T-helper 22 cell (primary cell): ENCODE results near the gene VRK1.

Experiments used
- DNase-seq: peaks from one replicate; pipeline ENCODE4 v3.0.0-alpha.2; 2020; ENCODE audit warnings: low read depth

Gene VRK1

DNA sequence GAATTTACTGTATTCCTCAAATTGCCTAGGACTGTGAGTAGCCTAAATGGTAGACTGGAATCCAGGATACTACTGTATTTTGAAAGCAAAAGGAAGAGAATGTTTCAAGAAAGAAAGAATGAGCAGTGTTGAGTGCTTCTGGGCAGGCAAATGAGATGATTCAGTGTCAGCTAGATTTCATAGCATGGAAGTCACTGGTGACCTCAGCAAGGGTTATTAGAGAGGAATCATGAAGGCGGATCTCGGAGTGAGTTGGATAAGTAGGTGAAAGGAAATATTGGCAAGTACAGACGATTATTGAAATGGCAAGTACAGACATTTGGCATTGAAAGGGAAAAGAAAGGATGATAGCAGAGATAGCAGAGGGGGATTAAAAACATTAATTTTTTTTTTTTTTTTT, 27.1 kb downstream of the VRK1 start:
- no peak for DNase-seq

DNA sequence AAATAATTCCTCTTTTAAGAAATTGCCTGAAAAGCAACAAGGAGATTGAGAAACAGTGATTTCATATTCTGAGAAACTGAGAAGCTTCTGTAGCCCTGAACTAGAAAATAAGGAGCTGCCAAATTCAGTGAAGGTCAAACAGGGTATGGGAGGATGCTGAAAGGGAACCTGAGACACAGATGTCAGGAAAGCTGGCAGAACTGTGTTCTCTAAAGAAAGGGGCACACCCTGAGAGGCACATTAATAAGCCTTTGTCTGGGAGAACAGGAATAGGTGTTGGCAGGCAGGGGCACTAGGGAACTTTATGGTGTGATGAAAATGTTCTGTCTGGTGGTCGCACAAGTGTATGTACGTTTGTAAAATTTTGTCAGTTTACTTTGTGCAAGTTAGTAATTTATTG, 29.6 kb downstream of the VRK1 start:
- no peak for DNase-seq

DNA sequence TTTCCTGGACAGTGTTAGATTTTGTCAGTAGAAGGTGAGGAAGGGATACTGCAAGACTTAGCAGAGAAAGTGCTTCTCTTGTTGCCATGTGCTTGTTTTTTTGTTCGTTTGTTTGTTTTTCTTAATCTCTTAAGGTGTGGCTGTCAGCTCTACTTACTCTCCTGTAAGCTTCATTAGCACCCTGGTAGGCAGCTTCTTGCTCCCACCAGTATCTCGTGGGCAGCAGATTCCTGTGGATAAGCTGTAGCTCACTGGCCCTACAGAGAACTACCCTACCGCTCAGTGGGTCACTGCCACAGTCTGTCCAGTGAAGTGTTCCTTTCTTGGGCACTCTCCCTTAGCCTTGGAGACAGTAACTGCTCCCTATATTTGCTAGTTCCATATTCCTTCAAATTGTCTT, 30.1 kb downstream of the VRK1 start:
- DNase-seq = no peak

DNA sequence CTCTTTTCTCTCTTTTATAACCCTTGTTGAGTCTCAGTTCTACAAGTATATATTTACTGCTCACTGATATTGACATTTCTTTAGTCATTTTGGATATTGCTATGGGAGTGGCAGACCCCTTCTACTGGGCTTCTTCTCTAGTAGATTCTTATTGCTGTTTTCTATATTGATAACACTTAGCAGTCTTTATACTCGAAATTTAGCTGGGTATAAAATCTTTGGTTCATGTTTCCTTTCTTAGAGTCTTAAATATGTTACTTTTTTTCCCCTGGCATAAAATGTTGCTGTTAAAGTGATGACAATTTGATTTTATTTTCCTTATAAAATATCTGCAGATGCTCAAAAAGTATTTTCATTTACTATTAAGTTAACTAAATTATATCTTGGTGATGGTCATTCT, 32.6 kb downstream of the VRK1 start:
- DNase-seq = no peak

DNA sequence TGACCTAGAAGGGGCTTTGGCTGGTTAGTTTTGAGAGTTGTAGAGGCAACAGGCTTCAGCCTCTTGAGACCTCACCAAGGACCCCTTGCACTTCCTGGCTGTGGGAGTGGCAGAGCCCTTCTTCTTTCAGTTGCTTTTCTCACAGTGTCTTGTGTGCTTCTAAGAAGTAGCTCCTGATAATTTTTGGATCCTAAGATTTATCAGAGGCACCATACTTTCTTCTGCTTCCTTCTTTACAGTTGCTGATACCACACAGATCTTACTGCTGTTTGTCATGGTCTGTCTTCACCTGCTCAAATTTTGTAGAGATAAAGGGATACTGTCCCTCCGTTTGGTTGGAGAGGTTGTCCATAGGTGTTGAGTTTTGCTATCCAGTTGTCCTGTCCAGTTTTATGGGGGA, 33.8 kb downstream of the VRK1 start:
- no peak for DNase-seq

DNA sequence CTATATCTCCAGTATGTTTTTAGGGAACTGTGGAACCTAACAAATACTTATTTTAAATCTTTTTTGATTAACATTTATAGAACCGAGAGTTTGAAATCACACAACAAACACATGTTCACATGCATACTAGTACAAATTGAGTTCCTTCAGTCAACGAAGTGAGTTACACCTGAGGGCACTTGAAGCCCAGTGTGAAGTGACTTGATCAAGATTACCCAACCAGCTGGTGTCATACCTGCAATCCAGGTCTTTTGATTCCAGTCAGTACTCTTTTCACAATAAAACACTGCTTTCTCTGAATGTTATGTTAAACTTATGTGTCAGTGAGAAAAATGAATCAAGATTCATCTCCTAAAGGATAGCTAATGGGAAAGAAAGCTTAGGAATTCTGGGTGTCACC, 35.2 kb downstream of the VRK1 start:
- no peak for DNase-seq

DNA sequence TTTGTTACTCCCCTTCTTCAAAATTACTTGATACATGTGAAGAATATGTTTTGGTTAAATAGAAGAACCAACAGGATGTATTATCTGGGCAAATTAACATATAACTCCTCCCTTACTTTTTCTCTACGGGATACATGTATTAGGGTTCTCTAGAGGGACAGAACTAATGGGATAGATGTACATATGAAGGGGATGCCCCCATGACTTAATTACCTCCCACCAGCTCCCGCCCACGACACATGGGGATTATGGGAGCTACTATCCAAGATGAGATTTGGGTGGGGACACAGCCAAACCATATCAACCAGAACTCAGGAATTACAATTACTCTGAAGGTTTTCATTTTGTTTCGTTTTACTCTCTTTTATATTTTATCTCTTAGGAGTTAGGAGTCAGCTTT, 41.3 kb downstream of the VRK1 start:
- DNase-seq = no peak

DNA sequence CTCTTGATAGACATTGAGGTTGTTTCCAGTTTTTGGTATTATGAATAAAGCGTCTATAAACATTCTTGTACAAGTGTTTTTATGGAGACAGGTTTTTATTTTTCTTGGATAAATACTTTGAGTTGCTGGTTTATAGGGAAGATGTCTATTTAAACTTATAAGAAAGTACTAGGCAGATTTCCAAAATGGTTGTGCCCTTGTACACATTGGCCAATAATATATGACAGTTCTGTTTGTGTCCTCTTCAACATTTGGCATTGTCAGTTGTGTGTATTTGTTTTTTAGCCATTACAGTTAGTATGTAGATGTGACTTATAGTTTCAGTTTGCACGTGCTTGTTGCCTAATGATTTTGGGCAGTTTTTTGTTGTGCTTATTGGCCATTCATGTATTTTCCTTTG, 42.1 kb downstream of the VRK1 start:
- no peak for DNase-seq

DNA sequence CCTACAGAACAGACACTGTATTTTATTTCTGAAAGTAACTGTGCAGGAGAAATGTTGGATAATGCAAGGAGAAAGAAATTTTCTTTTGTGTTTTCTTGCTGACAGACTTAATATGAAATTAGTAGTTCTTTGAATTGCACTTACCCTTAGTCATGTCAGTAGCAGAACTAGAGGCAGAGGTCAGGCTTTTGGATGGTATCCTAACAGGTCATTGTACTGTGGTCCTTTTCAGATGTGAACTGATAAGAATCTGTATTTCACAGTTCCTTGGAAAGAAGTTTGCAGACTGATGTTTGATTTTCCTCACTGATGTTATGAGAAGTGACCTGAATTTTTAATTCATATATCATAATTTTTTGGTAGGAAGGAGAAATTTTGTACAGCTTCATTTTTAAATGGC, 46.0 kb downstream of the VRK1 start:
- DNase-seq = no peak

DNA sequence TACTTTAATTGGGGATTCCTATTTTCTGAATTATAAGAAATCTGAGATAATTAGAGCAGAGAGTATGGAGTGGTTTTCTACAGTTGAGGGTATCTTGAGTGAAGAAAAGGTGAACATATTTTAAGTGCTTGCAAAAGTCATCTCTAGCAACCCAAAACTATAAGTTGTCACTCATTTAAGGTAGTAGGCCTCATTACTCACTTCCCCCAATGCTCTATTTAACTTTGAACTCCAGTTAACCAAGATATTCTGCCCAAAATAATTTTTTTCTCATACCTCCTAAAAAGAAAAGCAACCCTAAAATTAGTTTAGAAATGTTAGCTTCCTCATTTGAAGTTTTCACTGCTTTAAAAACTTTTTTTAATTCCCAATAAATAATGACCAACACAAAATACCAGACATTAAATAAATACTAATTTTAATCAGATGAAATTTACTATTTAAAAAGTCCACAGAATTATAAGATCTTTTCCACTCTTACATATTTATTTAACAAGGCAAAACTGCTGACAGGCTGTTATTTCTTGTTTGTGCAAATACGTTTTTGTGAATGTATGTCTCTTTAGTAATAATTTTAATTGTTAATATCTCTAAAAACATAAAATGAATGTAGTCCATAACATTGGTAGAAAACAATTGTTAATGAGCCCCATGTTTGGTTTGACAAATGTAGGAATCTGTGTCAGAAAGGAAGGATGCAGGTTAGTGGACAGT, 47.8 kb downstream of the VRK1 start:
- no peak for DNase-seq

DNA sequence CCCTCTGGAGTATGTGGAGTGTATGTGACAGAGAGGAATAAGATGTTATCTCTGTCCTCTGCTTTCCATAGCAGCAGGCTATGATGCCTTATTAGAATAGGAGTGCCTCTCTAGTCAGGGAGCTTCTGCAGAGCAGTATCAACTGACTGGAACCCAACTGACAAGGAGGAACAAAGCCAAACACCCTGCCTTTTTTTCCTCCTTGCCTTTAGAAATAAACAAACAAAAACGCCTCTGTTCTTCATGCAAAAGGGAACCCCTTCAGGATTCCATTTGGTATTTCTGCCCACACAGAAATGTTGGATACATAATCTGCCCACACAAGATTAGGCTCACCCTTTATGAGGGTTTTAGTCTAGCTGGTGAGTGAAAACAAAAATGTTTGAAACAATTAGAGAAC, 50.3 kb downstream of the VRK1 start:
- no peak for DNase-seq

DNA sequence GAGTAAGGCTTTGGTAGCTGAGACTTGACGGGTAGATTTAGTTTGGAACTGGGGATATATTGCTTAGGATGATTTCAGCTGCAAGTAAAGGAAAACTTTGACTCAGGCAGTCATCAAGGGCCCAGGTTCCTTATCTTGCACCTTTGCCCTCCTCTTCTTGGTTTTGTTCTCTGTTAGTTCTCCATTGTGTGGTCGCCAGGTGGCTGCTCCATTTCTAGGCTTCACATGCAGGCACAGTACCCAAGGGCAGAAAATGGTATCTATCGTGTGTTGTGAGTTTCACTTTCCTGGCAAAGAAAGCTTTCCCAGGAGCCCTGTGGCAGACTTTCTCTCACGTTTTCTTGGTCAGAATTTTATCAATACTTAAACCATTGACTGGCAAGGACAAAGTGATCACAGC, 50.8 kb downstream of the VRK1 start:
- no peak for DNase-seq

DNA sequence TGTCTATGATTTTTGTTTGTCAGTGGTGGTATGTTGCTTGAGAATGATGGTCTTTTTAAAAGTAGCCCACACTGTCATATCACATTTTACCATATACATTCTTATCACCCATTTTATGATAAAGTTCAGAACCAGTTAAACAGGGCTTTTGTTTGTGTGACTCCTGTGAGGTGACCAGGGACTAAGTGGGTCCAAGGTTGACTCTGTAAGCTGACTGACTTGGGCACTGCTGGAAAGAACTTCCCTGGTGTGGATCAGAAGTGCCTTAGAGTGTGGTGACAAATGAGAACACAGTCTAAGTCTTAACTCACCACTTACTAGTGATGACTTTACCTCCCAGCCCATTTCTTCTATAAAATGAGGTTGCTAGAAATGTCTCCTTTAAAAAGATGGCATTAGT, 52.6 kb downstream of the VRK1 start:
- DNase-seq = no peak

DNA sequence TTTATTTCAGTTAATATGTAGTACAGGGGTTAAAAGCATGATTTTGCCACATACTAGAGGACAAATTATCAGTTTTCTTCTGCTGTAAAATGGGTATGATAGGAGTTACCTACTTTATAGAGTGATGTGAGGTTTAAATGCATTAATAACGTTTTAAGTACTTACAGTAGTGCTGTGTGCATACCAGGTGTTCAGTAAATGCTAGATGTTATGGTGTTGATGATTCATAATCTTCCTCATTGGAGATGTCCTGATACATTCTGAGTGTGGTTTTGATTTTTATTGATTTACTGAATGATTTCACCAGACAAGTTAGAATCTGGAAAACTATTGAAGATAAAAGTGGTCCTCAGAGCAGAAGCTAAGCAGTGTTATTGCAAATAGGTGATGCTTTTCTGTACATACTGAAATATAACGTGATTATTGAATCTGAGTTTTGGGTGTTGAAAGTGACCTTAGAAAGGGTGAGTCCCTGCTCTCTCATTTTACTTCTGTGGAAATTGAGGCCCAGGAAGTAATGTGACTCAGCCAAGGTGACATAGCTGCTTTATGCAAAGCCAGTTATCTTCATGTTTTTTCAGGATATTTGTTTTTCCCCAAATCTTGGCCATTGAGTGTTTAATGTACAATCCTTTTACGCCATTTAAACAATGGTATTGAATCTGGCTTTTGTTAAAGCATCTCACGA, 54.7 kb downstream of the VRK1 start:
- DNase-seq = no peak

DNA sequence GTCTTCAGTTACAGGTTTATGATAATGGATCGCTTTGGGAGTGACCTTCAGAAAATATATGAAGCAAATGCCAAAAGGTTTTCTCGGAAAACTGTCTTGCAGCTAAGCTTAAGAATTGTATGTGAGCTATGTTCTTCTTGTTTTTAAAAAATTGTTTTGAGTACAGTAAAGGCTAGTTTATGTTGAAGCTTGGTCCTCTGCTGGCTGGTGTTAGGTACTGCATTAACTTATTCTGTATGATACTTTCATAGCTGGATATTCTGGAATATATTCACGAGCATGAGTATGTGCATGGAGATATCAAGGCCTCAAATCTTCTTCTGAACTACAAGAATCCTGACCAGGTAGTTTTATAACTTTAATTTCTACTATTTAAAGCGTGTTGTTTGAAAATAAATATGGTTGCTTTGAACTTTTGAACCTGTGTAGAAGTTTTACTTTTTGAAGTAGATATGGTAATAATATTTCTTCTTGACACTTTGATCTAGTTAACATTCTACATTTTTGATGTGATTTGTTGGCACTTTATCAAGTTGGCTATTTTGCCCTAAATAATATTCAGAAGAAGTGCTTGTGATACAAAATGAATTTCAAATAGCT, 55.7 kb downstream of the VRK1 start:
- DNase-seq = no peak

DNA sequence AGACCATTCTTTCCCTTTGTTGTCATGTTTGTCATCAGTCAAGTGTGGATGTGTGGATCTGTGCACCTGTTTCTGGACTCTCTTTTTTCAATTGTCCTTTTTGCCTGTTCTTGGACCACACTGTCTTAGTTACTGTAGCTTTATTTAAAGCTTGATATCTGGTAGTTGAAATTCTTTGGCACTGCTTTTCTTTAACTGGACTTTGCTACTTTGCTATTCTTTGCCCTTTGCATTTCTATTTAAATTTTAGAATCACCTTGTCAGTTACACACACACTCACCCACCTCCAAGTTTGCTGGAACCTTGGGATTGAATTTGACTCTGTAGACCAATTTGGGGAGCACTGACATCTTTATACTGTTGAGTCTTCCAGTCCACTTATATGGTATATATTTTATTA, 61.5 kb downstream of the VRK1 start:
- no peak for DNase-seq

DNA sequence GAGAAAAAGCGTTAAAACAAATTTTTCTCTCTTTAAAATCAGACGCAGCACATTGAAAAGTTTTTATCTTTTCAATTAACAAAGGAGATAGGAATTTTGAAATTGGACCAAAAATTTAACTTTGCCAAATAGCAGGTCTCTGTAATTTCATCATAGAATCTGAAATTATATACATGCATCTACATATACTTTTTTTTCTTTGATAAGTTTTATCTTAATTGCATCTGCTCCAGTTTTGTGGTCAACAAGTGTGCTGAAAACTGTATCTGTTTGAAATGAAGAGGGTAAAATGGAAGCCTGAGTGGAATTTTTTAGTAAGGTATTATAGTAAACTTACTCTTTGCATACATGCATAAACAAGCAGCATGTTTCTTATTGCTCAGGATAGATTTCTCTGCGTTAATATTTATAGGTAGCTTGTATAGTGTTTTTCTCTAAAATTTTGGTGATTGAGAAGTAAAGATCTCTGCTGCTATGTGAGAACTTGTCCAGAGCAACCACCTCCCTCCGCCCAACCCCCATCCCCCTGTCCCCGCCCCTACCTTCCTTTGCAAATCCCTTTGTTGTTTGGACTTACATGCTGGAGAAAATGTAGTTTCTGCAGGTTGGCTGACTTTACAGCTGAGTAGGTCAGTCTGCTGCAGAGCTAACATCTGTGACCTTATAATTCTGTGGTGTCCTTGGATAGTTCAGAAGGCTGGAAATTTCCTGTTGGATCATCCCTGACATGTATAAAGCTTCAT, 64.6 kb downstream of the VRK1 start:
- no peak for DNase-seq

DNA sequence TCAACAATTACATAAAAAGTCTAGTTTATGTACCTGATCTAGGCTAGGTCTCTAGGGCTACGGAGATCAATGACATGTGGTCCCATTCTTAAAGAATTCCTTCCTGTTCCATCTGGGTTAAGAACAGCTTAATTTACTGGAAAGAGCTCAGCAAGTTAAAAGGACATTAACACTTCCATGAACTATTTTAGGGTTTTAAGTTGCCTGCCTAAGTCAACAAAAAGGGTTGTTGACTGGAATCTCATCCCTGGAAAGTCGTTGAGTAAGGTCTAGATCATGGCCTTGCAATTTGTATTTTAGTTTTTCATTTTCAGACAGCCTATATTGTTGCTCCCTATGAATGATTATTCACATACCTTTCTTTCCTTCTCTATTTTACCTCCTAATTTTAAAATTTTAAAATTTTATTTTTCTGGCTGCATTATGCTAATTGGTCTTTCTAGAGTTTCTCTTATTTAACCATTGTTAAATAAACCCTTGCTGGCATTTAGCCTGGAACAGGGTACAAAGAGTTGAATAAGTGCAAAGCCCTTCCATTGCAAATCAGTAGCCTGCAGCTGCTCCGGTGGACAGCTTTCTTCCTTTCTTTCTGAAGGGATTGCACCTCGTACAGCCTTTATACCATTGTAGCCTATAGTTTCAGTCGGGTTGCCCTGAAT, 66.3 kb downstream of the VRK1 start:
- no peak for DNase-seq

DNA sequence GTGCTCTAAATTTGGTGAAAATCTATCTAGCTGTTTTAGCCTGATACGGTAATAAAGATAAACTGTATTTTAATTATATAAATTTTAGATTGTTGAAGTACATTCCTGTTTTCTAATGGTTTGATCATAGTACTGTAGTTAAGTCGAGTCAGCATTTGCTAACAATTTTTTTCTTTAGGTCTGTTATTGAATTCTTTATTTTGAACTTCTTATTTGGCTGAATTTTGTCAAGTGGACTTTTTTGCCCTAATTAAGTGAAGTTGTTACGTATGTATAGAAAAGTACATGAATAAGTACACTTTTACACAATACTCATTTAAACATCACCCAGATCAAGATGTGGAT, 66.8 kb downstream of the VRK1 start:
- no peak for DNase-seq

DNA sequence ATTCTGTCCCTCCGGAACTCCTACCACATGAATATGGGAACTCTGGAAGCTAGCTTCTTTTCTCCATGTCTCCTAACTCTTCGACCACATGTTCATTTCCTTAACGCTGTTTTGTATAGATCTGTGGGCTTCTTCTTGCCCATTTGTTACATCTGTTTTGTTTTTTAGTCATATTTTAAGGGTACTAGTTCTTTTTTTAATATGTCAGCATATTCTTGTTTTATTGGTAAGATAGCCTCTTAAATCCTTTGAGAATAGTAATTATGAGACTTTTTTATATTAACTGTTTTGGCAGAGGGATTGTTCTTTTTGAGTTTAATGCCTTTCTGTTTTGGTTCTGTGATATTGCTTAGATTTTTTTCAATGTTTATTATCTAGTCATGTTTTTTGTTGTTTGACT, 70.5 kb downstream of the VRK1 start:
- DNase-seq = no peak

DNA sequence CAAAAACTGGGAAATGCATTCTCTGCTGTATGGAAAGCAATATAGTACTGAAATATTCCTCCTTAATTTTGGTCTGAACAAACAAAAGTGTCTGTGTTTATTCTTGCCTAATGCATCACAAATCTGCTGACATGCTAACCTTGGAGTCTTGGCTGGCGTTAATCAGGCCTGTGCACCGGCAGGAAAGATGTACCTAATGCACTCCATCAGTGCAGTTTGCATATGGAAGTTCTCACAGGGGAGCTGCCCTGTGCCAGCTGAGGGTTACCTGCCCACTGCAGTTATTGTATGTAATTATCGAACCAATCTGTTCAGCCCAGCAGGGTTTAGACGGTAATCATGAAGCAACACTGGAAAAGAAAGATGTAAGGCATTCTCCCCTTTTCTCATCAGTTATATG, 76.9 kb downstream of the VRK1 start:
- DNase-seq = no peak

DNA sequence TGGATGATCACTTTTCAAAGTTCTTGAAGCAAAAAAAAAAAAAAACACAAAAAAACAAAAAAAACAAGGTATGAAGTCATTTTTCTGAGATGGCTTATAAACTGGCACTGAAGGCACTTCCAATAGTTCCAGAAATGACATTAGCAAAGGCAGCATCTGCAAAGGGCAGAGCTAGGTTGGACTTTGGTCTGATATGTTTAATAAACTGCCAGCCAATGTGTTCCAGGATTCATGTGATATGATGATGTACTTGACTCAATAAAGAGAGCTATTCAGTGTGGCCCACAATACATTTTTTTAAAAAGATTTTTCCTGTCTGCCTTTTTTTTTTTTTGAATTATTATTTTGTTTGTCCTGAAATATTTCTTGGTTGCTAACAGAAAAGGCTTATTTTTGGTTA, 79.6 kb downstream of the VRK1 start:
- no peak for DNase-seq

DNA sequence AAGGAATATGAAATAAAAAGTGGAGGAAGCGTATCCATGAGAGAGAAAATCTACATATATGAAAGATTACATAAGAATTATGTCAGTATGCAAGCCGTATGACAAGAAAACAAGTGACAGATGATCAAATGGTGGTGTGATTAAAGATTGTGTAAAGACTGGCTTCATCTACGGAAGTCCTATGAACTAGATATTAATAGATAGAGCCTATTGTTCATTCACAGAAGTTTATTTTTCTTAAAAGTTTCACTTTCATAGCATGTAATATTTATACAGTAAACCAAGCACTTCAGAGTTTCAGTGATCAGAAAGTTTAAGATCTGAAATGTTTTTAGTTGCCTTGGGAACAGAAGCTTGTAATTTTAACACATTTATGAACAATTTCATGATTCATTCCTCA, 84.5 kb downstream of the VRK1 start:
- no peak for DNase-seq
